Skin of body (tissue), 2 donors: ENCODE results near the gene FOXL3. TPM values are rescaled to one million over a fixed set of nuclear protein-coding genes. Genes with fewer than 3 reads are reported as not detected.

Experiments used
- DNase-seq: peaks from one replicate; lab custom pipeline; 2025; lab: John Stamatoyannopoulos, UW
- total RNA-seq: library from RNA; depleted of rRNA; stranded (reverse); fragments of >200 nt; gene quantifications from one replicate; pipeline ENCODE4 v1.2.3, GENCODE V29; 2014

The FOXL3 gene
- total RNA-seq, 1 donor from 2014 or later, result not detected

DNA sequence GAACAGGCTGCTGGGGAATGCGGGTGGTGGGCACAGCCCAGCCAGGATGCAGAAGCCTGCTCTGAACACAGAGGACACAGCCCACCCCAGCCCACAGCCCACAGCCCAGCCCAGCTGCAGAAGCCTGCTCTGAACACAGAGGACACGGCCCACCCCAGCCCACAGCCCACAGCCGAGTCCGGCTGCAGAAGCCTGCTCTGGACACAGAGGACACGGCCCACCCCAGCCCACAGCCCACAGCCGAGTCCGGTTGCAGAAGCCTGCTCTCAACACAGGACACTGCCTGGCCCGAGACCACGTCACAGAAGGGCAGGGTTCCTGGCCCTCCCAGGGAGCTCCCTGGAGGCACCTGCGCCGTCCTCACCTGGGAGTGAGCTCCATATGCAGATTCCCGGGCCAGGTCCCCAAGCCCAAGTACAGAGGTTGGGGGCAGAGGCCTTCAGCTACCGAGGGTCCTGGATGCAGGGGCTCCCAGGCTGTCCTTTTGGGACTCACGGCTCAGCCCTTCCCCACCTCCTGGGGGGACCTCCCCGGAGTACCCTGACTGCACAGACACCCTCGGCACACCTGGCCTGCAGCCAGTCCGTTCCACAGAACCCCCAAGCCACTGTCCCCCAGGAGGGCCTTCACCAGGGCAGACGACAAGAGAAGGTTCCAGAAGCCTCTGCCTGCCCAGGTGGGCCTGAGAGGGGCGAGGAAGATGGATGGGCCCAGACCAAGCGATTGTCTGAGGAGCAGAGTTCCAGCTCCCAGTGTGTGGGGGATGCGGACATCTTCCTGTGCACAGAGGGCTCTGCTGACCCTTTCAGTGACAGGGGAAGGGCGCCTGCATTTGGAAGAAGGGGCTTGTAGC lies 23.7 kb upstream of the FOXL3 start:
- DNase-seq, result no peak

DNA sequence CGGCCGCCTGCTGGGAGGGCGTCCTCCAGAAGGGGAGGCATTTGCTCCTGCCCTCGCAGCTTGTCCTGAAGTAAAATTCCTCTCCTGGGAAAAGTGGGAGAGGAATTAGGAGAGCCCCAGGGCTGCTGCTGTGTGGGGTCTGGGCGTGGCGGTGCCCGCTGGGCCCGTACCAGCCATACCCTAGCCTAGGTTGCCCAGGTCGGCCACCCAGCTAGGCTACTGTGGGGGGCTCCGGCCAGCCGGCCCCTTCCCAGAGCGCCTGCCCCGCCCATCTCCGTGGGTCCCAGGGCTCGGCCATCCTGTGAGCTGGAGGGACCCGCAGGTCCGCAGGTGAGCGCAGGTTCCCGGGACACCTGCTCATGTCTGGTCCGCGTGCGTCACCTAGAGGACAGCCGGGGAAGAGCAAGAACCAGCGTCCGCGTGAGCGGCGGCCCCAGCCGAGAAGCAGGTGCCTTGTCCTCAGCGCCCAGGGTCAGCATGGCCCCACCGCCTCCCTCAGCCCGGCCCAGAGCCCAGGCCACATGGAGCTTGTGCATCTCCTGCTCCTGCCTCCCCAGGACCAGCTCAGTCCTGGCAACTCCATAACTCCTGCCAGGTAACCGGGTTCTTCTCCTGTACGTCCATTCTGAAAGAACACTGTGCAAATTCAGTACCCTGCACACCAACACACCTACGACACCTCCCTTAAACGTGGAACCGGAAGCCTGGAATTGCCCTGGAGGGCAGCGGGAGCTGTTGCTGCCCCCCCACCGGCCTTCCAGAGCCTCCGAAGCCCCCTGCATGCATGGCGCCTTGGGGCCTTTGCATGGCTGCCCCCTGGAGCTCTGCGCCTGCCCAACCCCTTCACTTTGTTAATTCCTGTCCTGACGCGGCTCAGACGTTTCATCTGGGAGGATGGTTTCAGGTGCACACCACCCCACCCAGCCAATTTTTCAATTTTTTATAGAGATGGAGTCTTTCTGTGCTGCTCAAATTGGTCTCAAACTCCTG lies 22.8 kb upstream of the FOXL3 start:
- no peak for DNase-seq

DNA sequence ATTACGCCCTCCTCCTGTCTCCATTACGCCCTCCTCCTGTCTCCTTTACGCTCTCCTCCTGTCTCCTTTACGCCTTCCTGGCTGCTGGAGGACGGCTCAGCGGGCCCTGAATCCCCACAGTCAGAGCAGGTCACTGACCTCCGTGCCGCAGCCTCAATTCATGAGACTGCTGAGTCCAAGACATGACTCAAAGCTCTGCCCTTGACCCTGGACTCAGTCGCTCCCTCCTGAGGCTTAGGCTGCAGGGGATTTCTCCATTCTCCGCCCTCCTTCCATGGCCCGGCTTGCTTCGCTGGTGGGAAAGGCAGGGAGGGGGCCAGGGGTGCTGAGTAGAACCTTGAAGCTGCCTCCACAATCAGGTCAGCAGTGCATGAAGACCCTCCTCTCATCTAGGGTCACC lies 21.0 kb upstream of the FOXL3 start:
- DNase-seq, result no peak

DNA sequence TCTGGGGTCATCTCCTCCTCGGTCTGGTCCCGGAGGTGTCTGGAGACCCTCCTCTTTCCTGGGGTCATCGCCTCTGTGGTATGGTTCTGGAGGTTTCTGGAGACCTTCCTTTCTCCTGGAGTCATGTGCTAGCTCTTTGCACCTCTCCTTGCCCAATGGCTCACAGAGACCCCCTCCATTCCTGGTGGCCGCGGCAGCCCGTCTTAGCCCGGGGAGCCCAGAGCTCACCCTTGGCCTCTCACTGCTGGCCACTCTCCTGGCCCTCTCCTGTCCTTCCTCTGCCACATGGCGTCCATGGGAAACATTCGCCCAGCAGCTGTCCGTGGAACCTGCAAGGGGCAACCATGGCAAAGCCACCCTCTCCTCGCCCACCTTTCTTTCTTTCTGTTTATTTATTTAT lies 20.2 kb upstream of the FOXL3 start:
- no peak for DNase-seq

DNA sequence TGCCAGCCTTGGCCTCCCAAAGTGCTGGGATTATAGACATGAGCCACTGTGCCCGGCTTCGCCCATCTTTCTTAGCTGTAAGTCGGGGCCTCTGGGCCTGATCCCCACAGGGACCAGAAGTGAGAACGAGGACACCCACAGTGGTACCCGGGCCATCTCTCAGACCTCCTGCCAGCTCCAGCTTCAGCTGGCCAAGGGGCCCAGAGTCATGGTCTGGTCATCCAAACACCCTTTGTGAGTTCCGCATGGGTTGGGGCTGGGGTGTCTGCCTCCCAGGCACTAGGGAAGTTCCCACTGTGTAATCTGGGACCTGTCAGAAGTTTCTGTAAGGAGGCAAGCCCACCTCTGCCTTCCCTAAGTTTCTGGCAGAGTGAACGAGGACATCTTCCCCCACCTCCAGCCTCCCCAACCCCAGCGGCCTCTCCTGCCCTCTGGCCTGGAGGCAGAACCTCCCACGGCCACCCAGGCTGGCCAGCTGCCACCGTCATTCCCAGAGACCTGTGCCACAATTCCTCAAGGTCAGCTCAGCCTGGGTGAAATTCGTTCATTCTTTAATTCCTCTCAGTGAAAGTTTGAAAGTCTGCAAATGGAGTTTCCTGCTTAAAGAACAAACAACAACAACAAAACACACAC lies 19.5 kb upstream of the FOXL3 start:
- no peak for DNase-seq

DNA sequence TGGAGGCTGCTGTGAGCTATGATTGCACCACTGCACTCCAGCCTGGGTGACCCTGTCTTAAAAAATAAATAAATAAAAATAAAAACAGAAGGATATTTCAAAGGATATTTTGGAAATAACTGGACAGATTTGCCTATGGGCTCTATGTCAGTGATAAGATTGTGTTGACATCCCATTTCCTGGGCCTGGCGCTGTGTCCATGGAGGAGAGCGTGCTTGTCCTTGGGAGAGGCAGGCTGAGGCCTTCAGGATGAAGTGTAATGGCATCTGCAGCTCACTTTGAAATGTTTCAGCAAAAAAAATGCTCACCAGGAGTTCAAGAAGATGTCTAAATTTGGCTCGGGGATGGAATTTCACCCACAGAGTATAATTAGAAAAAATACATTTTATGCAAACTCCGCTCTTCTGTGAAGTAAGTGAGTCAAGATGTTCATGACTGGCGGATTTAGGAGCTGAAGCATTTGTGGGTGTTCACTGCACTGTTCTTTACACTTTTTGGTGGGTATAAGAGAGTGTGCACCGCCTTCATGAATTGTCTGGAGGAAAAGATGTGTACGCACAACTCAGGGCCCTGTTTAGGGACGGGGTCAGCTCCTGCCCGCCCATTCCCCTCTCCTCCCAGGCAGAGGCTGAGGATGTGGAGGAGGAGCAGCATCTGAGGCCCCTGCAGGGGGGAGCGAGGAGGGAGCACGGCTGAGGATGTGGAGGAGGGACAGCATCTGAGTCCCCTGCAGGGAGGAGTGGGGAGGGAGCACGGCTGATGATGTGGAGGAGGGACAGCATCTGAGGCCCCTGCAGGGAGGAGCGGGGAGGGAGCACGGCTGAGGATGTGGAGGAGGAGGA lies 18.5 kb upstream of the FOXL3 start:
- DNase-seq, result peak; percentile 69

DNA sequence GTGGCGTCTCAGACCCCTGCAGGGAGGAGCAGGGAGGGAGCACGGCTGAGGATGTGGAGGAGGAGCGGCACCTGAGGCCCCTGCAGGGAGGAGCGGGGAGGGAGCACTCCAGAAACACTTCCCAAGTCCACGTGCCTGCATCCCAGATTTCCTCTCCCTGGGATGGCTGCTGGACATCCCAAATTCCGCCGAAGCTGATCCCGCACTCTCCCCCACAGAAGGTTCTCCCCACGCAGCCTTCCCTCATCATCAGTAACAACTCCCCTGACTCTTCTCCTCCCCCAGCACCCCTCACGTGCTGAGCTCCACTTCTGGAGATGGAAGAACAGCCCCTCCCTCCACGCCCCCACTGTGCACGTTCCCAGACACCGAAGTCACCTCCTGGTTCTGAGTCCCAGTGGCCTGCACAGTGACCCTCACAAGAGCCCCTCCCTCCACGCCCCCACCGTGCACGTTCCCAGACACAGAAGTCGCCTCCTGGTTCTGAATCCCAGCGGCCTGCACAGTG lies 17.8 kb upstream of the FOXL3 start:
- DNase-seq, result no peak

DNA sequence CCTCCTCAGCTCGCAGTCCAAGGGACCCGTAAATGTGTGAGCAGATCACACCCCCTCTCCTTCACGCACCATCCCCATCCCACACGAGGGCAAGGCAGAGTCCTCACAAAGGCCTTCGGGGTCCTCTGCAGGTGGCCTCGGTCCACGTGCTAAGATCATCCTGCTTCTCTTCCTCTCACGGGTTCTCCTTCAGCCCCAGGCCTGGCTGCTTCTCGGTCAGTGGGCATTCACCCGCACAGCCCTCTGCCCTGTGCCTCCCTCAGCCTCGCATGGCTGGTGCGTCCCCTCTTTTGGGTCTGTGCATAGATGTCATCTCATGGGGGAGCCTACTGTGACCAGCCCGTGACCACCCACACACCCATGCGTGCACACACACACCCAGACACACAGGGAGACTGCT lies 17.3 kb upstream of the FOXL3 start:
- no peak for DNase-seq

DNA sequence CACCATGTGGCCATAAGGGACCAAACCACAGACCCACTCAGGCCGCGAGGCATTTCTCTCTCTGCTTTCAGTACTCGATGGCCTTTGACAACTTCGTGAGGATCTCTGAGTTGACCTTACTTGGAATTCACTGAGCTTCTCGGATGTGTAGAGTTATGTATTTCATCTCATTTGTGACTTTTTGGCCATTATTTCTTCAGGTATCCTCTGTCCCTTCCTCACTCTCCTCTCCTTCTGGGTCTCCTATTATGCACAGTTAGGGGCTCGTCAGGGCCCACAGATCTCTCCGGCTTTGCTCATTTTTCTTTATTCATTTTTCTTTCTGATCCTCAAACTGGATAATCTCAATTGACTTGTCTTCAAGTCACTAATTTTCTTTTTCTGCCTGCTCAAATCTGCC lies 16.6 kb upstream of the FOXL3 start:
- no peak for DNase-seq

DNA sequence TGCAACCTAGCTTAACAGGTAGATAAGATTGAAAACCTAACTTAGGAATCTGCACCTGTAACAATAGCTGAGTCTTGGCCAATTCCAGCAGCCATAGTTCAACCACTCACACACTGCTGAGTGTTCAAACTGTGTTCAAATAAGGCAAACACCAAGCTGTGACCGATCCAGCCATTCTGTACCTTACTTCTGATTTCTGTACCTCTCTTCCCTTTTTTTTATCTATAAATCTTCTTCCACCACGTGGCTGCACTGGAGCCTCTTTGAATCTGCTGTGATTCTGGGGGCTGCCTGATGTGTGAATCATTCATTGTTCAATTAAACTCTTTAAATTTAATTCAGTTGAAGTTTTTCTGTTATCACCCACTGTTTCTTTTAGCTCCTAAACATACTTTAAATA lies 15.7 kb upstream of the FOXL3 start:
- no peak for DNase-seq

DNA sequence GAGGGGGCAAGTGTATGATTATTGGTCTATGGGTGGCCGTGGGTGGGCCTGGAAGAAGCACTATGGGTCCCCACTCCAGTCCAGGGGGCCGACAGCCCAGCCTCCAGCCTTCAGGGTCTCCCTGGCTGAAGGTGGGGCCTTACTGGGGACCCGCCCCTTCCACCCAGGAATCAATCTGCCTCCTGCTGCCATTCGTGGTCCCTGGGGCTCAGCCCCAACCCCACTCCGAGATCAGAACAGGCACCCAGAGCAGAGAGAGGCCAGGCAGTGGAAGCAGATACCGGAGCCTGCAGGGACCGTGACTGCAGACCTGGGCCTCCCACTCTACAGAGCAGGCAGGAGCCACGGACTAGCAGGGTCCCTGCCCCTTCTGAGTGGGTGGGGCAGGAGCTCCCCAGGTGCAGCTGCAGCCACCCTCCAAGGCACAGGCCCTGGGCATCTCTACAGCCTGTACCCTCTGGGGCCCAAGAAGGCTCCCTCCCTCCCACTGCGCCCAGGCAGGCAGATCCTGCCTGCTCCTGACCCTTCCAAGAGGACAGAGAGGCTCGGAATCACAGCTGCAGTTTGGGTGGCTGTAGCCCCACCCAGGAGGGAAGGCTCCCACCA lies 13.6 kb upstream of the FOXL3 start:
- no peak for DNase-seq

DNA sequence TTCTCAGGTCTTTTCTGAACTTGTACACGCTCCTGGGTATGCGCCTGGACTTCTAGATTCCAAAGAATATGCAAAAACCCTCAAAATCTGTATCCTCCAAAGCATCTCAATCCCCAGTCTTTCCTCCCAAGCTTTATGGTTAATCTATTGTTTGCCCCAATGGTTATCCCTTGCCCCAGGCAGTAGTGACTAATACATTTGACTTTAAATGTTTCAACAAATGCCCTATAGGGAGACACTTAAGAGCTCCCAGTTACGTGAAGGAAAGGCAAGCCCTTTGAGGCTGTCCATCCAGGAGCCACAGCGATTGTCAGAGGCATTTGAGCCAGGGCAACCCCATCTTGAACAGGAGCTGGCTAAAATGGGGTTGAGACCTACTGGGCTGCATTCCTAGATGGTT lies 12.7 kb upstream of the FOXL3 start:
- no peak for DNase-seq

DNA sequence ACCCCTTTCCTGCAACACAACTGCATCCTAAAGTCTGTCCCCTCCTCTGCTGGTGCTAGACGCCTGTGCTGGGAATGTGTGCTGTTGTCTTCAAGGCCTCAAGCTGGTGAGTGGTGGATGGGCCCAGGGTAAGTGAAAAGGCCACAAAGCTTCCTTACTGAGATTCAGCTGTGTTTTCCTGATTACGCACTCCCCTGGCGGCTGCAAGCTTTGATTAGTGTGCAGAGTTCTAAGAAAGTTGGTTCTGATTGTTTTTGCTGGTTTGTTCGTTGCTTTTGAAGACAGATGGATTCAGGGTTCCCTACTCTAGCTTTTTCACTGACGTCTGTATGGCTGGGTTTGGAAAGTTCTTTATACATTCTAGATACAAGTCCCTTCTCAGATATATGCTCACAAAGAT lies 11.9 kb upstream of the FOXL3 start:
- no peak for DNase-seq

DNA sequence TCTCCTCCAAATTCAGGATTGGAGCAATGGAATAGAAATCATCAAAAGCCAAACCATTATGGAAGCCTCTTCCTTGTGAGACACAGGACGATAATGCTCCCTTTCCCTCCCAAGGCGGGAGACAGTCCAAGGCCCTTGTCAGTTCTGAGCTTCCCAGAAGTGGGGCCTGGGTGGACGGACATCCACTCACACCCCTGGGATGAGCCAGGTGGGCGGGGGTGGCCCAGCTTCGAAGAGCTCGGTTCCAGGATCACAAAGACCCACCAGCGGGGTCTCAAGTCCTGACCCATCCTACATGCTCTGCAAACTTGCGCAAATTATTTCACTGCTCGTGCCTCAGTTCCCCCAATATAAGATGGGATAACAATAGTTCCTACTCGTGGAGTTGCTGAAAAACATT lies 10.1 kb upstream of the FOXL3 start:
- DNase-seq, result no peak

DNA sequence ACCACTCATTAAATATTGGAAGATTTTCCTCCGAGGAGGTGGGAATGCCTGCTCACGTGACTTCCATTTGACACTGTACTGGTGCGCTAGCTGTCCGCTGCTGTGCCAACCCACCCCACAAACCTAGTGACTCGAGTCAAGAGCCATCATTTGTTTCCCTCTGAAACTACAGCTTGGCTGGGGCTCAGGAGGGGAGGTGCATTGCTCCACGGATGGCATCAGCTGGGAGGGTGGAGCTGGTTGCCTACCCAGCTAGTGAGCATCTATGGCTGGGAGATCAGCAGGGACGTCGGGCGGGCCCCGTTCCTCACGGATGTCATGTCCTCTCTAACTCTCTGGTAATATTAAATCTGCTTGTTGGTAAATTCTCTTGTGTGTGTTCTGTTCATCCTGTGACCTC lies 9.5 kb upstream of the FOXL3 start:
- DNase-seq, result no peak

DNA sequence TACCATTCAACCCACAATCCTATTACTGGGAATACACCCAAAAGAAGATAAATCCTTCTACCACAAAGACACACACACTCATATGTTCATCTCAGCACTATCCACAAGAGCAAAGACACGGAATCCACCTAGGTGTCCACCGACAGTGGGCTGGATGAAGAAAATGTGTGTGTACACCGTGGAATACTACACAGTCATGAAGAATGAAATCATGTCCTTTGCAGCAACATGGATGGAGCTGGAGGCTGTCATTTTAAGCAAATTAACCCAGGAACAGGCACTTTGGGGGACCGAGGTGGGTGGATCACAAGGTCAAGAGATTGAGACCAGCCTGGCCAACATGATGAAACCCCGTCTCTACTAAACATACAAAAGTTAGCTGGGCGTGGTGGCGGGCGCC lies 8.3 kb upstream of the FOXL3 start:
- DNase-seq, result no peak

DNA sequence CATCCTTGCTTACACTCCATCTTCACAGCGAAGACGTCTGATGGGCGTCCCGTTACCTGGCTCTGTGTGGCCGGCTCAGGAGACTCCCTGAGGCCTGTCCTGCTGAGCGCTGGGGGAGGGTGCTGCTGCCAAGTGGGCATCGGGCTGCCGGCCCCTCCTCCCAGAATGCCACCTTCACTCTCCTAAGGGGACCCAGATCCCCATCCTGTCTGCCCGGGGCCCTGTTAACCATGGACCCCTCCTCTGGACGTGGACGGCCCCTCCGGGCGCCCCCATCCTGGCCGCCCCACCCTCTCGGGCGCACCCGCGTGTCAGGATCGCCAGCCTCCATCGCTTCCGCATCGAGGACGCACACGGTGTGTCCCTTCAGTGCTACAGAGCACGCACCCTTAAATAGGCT lies 7.3 kb upstream of the FOXL3 start:
- no peak for DNase-seq

DNA sequence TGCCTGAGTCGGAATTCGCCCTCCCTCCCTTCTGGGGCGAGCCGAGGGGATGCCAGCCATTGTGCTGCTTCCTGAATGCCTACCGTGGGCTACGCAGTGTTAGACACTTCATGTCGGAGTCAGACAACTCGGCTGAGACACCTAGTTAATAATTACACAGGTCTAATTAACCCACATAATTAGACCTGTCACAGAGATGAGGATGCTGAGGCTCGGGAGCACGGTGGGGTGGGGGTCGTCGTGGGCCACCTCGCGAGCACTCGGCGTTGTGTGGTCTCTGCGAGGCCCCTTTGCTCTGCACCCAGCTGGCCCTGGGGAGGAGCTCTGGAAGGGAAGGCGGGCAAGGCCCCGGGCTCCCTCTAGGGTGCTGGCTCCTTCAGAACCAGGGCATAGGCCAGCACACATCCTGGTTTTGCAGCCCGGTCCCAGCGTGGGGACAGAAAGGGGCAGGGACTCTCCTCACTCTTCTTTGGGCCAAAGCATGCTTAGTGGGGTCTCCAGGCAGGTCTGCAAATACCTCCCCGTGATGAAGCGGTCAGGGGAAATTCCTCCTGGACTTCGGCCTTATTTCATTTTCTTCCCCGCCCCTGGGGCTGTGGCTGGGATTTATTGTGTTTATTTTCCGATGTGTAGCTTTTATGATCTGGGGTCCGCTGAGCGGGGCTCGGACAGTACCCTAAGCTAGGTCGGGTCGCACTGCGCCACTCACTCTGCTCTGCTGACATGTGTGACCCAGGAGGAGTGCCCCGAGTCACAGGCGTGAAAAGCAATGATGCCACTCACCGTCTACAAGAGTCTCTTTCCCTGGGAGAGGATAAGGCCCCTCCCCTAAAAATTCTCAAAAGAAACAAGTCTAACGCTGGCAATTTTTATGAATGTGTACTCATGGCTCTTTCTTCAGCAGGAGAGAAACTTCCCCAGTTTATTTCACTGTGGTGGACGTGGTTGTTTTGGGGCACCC lies 4.9 kb upstream of the FOXL3 start:
- DNase-seq, result no peak

DNA sequence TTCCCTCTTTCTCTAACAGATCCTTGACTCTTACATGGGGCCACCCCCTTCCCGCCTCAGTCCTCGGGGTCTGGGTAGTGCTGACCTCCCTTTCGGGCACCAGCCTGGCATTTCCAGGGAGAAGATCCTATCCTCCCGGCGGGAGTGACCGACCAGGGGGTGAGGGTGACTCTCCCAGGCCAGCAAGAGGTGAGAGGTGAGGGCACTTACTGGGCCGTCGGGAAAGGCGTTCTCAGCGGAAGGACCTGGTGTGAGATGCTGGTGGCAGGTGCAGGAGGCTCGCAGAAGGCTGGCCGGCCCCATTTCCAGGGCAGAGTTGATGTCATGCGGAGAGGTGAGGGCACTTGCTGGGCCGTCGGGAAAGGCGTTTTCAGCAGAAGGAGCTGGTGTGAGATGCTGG lies 4.2 kb upstream of the FOXL3 start:
- no peak for DNase-seq
